ENCODE results near the gene FABP3.

DNA sequence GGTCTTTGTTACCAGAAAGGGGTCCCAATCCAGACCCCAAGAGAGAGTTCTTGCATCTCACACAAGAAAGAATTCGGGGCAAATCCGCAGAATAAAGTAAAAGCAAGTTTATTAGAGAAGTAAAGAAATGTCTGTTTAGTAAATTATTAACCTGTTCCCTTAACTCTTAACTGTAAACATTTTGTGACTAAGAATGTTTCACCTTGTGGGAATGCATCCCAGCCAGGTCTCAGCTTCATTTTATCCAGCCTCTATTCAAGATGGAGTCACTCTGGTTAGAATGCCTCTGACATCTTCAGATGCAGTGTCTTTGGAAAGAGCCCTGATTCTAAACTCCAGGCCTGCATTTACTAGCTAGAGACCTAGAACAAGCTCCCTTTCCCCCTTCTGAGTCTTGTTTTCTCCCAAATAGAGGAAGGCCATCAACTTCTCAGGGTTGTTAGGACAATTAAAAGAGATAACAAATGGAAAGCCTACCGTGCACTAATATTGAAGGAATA lies 4.5 kb upstream of the FABP3 start:
- TF ChIP-seq FOXK2 (IDR thresholded peaks at IDR 0.05) (no peak), ZBTB21 (CRISPR knock-in tag; IDR thresholded peaks at IDR 0.05) (no peak), NPAS2 (CRISPR knock-in tag; IDR thresholded peaks at IDR 0.05; ENCODE audit: borderline replicate concordance) (no peak), NR2C2 (CRISPR knock-in tag; IDR thresholded peaks at IDR 0.05; ENCODE audit: borderline replicate concordance) (no peak)
- TF ChIP-seq, protein P1, sequence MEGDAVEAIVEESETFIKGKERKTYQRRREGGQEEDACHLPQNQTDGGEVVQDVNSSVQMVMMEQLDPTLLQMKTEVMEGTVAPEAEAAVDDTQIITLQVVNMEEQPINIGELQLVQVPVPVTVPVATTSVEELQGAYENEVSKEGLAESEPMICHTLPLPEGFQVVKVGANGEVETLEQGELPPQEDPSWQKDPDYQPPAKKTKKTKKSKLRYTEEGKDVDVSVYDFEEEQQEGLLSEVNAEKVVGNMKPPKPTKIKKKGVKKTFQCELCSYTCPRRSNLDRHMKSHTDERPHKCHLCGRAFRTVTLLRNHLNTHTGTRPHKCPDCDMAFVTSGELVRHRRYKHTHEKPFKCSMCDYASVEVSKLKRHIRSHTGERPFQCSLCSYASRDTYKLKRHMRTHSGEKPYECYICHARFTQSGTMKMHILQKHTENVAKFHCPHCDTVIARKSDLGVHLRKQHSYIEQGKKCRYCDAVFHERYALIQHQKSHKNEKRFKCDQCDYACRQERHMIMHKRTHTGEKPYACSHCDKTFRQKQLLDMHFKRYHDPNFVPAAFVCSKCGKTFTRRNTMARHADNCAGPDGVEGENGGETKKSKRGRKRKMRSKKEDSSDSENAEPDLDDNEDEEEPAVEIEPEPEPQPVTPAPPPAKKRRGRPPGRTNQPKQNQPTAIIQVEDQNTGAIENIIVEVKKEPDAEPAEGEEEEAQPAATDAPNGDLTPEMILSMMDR (CRISPR knock-in tag; IDR thresholded peaks at IDR 0.05): no peak
- TF ChIP-seq, protein P2, sequence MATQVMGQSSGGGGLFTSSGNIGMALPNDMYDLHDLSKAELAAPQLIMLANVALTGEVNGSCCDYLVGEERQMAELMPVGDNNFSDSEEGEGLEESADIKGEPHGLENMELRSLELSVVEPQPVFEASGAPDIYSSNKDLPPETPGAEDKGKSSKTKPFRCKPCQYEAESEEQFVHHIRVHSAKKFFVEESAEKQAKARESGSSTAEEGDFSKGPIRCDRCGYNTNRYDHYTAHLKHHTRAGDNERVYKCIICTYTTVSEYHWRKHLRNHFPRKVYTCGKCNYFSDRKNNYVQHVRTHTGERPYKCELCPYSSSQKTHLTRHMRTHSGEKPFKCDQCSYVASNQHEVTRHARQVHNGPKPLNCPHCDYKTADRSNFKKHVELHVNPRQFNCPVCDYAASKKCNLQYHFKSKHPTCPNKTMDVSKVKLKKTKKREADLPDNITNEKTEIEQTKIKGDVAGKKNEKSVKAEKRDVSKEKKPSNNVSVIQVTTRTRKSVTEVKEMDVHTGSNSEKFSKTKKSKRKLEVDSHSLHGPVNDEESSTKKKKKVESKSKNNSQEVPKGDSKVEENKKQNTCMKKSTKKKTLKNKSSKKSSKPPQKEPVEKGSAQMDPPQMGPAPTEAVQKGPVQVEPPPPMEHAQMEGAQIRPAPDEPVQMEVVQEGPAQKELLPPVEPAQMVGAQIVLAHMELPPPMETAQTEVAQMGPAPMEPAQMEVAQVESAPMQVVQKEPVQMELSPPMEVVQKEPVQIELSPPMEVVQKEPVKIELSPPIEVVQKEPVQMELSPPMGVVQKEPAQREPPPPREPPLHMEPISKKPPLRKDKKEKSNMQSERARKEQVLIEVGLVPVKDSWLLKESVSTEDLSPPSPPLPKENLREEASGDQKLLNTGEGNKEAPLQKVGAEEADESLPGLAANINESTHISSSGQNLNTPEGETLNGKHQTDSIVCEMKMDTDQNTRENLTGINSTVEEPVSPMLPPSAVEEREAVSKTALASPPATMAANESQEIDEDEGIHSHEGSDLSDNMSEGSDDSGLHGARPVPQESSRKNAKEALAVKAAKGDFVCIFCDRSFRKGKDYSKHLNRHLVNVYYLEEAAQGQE (IDR thresholded peaks at IDR 0.05; ENCODE audit: borderline replicate concordance in 1 of 2, low read depth in 1 of 2, low read length in 2 of 2): no peak
